GM23338 (cell line): ENCODE data around the gene ATP6V0A4.

Experiments
- CTCF ChIP-seq, 2 experiments: fragments of 200-600 bp in 1 of 2; sonication (generic) in 1 of 2; conservative IDR thresholded peaks; 2 replicates each; pipeline versions ENCODE4 v1.5.1 to v1.6.1; 2016 to 2017; ENCODE audit warnings: antibody characterized with exemption in 2 of 2, low read depth in 2 of 2, mild to moderate bottlenecking in 2 of 2, moderate library complexity in 1 of 2
- EZH2 ChIP-seq: fragments of 200-600 bp; sonication (generic); IDR thresholded peaks from one replicate; pipeline ENCODE4 v1.8.0; 2017; ENCODE audit warnings: antibody characterized with exemption, mild to moderate bottlenecking, low read depth; ENCODE audit not compliant: unreplicated experiment
- POLR2AphosphoS5 ChIP-seq: IDR thresholded peaks from 2 replicates; pipeline ENCODE4 v1.6.1; 2016; ENCODE audit warnings: antibody characterized with exemption, low read depth
- REST ChIP-seq: IDR thresholded peaks from one replicate; pipeline ENCODE4 v1.6.1; 2018; ENCODE audit warnings: antibody characterized with exemption; ENCODE audit not compliant: unreplicated experiment

GRCh38 chr7:138834583-138834982 is 36.6 kb upstream of the ATP6V0A4 start:
- TF ChIP-seq CTCF (conservative IDR thresholded peaks at IDR 0.05; ENCODE audit: low read depth in 2 of 2) = no peak
- TF ChIP-seq POLR2AphosphoS5 = no peak
- no peak for TF ChIP-seq EZH2
- no peak for TF ChIP-seq REST
